GM18861 (cell line): ENCODE results near the gene RNU4-1.

Experiments used
- ATAC-seq: cut with Tn5 transposase; IDR thresholded peaks from one replicate; pipeline ENCODE4 v1.9.1; 2021; ENCODE audit not compliant: unreplicated experiment

RNU4-1 gene

DNA sequence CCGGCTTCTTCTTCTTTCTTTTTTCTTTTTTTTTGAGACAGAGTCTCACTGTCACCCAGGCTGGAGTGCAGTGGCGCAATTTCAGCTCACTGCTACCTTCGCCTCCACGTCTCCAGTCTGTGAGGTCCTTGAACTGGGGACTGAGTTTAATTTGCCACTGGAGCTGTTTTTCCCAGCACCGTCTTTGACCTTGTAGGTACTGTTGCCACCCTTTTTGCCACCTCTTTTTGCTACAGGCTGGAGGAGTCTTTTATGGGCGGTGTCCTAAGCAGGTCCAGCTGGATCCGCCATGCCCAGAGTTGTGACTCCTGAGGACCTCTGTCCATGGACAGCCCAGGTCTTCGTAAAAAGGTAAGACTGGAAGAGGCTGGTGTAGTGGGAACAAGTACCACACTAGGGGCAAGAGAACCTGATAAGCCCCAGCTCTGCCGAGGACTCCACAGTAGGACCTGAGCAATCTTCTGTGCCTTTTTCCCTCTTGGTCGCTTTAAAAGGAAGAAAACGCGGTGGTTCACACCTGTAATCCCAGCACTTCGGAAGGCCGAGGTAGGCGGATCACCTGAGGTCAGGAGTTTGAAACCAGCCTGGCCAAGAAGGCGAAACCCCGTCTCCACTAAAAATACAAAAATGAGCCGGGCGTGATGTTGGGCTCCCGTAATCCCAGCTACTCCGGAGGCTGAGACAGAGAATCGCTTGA, 2.3 kb downstream of the RNU4-1 start:
- no peak for ATAC-seq

- no peak for ATAC-seq
Measured at GRCh38 chr12:120287491-120287890, 5.5 kb downstream of the RNU4-1 start.

DNA sequence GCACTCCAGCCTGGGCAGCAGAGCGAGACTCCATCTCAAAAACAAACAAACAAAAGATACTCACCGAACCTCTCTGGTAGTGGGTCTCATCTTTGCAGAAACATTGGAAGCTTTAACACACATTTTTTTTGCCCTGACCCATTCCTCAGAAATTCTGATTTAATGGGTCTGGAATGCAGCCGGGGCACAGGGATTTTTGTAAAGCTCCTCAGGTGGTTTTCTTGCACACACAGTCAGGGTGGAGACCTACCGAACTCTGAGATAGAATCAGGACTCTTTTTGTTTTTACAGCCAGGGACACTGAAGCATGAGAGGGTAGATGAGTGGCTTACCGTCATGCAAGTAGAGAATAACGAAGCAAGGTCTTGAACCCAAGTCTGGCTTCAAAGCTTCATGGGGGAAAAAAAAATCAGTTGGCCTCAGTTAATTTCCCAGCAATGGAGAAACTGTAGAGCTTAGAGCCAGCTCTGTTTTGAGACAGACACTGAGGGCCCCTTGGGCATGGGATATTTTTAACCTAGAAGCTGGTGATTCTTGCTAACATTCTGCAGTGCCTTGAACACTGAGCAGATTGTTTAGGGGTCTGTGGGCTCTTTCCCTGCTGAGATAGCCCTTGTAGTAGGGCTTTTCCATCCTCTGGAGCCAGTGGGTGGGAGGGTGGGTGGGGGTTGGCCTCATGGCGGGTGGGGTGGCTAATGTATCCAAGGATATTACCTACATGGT, 6.1 kb downstream of the RNU4-1 start:
- ATAC-seq: no peak

DNA sequence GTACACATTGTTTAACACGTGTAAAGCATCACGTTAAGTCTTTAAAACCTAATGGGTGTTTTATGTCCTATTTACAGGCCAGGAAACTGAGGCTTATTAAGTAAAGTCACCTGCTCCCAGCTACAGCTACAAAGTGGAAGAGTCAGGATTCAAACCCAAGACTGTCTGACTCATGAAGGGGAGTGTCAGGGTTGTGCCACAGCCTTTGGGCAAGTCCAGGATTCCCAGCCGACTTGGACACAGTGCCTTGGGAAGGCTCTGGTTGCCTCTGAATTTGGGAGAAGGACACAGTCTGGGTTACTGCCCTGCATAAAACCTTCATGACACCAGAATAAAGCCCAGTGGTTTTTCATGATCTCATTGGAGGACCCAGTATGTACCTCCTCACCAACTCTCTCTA, 8.7 kb downstream of the RNU4-1 start:
- ATAC-seq: no peak

GRCh38 chr12:120283318-120283717, 9.7 kb downstream of the RNU4-1 start:
- ATAC-seq: no peak

DNA sequence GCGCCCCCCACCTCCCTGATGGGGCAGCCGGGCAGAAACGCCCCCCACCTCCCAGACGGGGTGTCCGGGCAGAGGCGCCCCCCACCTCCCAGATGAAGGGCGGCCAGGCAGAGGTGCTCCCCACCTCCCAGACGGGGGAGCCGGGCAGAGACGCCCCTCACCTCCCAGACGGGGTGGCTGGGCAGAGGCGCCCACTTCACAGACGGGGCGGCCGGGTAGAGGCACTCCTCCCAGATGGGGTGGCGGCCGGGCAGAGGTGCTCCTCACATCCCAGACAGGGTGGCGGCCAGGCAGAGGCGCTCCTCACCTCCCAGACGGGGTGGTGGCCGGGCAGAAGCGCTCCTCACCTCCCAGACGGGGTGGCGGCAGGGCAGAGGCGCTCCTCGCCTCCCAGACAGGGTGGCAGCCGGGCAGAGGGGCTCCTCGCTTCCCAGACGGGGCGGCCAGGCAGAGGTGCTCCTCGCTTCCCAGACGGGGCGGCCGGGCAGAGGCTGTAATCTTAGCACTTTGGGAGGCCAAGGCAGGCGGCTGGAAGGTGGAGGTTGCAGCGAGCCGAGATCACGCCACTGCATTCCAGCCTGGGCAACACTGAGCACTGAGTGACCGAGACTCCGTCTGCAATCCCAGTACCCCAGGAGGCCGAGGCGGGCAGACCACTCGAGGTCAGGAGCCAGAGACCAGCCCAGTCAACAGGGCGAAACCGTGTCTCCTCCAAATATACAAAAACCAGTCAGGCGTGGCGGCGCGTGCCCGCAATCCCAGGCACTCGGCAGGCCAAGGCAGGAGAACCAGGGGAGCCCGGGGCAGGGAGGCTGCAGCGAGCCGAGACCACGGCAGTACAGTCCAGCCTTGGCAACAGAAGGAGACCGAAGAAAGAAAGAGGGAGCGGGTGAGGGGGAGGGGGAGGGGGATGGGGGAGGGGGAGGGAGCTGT, 14.6 kb downstream of the RNU4-1 start:
- no peak for ATAC-seq

- ATAC-seq: no peak
Measured at GRCh38 chr12:120276734-120277133, 16.3 kb downstream of the RNU4-1 start.

DNA sequence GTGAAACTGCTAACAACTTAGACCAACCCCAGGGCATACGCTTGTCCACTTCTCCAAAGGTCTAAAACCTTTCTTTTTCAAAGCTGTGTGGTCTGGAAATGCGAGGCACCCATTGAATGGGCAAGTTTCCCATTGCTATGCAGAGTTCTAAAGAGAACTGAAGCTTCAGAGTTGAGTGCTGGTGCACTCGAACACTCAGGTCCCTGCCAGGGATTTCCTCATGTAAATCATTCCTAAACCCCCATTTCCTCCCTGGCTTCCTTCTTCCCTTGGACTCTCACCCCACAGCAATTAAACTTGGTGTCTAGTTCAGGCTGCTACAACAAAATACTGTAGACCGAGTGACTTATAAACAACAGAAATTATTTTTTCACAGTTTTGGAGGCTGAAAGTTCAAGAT, 25.3 kb downstream of the RNU4-1 start:
- ATAC-seq: no peak

DNA sequence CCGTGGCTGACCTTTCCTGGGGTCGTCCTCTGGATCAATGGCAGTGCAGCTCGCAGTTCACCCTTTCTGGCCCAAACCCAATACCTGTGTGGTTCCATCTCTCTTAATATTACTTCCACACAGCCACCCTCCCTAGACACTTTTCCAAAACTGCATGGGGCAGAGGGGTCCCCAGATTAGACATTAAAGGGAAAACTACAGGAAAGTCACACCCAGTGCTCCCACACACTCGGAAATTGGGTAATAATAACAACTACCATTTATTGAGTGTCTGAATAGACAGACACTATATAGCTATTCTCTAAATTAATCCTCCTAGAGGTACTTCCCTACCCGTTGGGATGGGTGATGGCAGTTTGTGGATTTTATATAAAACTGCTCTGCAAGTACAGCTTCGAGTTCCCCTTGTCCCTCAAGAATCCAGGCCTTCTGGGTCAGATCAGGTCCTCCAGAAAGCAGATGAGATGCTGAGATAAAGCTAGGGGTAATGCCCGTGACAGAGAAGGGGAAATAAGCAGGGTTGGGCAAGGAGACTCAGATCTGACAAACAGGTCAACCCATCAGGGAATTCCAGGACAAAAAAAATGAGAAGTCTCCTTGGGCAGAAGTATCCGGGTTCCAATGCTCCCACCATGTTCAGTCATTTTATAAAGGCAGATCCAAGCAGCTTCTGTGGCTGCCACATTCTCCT, 26.7 kb downstream of the RNU4-1 start:
- ATAC-seq: no peak

GRCh38 chr12:120265473-120266179, 27.4 kb downstream of the RNU4-1 start, which contains the start of gene PXN:
Gene PXN, minus strand, starts transcription at chr12:120265730. Its CDS starts 101 bp downstream, at chr12:120265629.
- peak; percentile 38 for ATAC-seq

- ATAC-seq: no peak
Measured at GRCh38 chr12:120264904-120265472, 28.0 kb downstream of the RNU4-1 start.

DNA sequence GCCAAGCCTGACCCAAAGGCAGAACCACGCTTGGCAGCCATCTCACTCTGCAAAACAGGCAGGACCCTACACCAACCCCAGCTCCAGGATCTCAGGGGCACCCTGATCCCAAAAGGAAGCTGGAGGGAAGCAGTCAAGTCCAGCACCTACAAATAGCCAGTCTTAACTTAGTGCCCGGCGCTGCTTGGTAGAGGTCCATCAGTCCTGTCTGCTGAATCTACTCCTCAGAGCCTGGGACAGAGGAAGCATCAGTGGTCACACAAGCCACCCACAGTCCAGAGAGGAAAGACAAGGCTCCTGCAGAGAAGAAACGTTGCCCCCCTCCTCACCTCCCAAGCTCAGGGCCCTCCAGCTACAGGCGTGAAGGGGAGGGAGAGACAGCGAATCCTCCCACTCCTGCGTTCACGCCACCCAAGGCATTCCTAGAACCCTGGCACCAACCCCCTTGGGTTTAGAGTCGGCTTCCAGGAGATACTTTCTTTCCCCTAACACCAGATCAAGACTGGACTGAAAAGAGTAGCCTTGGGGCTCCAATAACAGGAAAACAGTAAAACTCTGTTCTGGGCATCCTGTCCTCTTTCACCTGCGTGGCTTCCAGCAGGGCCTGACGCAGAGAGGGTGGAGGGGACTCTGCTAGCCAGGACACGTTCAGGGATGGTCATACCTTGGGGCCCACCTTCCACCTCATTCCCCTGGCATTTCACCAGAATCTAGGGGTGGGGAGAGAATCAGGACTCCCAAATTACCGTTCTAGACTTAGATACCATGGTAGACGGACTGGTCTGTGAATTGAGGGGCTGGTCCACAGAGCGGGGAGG, 28.7 kb downstream of the RNU4-1 start:
- ATAC-seq: no peak

- no peak for ATAC-seq
Measured at GRCh38 chr12:120263748-120264085, 29.3 kb downstream of the RNU4-1 start.

DNA sequence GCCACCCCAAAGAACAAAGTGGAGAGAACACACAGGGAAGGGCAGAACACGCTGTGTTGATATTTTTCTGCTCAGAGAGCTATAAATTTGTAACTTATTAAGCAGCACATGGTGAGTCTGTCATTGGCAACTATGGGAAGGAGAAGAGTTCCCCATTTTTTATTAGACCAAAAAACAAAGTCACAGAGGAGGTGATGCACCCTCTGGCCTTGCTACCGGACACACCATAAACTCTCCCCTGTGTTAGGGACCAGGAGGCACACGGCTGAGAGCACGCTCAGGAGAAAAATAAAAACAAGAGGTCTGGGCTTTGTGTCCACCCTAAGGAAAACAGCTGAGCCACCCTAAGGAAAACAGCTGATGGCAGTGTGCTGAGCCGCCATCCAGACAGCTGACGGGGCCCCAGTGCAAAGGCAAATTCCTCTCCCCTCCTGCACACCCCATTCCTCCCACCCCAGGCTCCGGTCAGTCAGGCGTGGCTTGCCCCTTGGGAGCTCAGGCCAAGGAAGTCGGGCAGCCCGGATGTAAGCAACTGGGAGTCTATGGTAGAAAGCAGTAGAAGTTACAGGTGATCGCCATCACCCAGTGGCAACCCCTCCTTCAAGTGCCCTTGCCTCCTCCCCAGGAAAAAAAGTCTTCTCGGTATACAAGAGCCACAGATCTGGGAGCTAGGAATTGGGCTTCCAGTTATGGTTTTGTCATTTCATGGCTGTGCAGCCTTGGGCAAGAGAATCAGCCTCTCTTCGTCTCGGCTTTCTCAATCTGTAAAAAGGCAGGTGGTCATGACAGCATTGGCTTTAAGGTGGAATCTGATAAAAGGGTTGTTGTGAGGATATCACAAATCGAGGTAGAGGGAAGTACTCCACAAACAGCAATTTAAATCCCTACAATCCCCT, 29.9 kb downstream of the RNU4-1 start:
- ATAC-seq: no peak

- ATAC-seq: no peak
Measured at GRCh38 chr12:120261951-120262851, 30.8 kb downstream of the RNU4-1 start.

DNA sequence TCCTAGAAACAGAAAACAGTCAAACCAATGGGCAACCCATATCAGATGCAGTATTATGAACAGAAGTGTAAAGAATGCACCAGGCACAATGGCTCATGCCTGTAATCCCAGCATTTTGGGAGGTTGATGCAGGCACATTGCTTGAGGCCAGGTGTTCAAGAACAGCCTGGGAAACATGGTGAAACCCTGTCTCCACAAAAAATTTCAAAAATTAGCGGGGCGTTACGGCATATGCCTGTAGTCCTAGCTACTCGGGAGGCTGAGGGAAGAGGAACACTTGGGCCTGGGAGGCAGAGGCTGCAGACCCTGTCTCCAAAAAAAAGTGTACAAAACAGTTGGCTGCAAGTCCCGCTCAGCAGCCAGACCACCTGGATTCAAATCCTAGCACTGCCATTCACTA, 32.4 kb downstream of the RNU4-1 start:
- no peak for ATAC-seq
